RWPE2 (cell line): ENCODE results near the gene PEPD.
A peak's percentile ranks its signal among the peaks of the same experiment; 100 is the strongest.

Source experiments
- ATAC-seq: fragments of 200-7000 bp; cut with Tn5 transposase; 3 replicates; pipeline ENCODE4 v1.9.1; 2021; ENCODE audit warnings: low read depth
- DNase-seq: peaks from one replicate; pipeline ENCODE4 v3.0.0-alpha.2; 2020; ENCODE audit warnings: low spot score
- H3K27ac ChIP-seq: fragments of 450-650 bp; 2 replicates; pipeline ENCODE4 v1.5.1; 2017; ENCODE audit warnings: mild to moderate bottlenecking; ENCODE audit not compliant: poor library complexity, severe bottlenecking
- H3K27me3 ChIP-seq: fragments of 250-450 bp; sonication (Bioruptor Pico); 2 replicates; pipeline ENCODE4 v1.5.1; 2021; ENCODE audit warnings: mild to moderate bottlenecking, moderate library complexity; ENCODE audit not compliant: insufficient read depth, poor library complexity, severe bottlenecking
- H3K36me3 ChIP-seq: fragments of 250-450 bp; sonication (Bioruptor Pico); 2 replicates; pipeline ENCODE4 v1.5.1; 2020; ENCODE audit warnings: low read depth, mild to moderate bottlenecking, moderate library complexity
- H3K4me1 ChIP-seq: fragments of 250-450 bp; sonication (Bioruptor Pico); 2 replicates; pipeline ENCODE4 v1.5.1; 2021; ENCODE audit warnings: mild to moderate bottlenecking, moderate library complexity; ENCODE audit not compliant: insufficient read depth, poor library complexity, severe bottlenecking
- H3K4me3 ChIP-seq: fragments of 250-450 bp; sonication (Bioruptor Pico); 2 replicates; pipeline ENCODE4 v1.5.1; 2021; ENCODE audit warnings: mild to moderate bottlenecking, moderate library complexity; ENCODE audit not compliant: severe bottlenecking
- H3K9me3 ChIP-seq: fragments of 250-450 bp; sonication (Bioruptor Pico); 2 replicates; pipeline ENCODE4 v1.5.1; 2021; ENCODE audit warnings: mild to moderate bottlenecking, moderate library complexity; ENCODE audit not compliant: severe bottlenecking
- TF ChIP-seq, protein P1 (sequence below): fragments of 450-650 bp; IDR thresholded peaks from one replicate; pipeline ENCODE4 v1.5.1; 2017; ENCODE audit warnings: mild to moderate bottlenecking, moderate library complexity; ENCODE audit not compliant: poor library complexity, severe bottlenecking

Gene PEPD

GRCh38 chr19:33432015-33432414 is 89.6 kb downstream of the PEPD start:
- Histone ChIP-seq H3K27ac (no peak overlapping the region), H3K4me3 (no peak overlapping the region), H3K27me3 (no peaks in the 10 kb centered on the region), H3K4me1 (no peaks in the 10 kb centered on the region), H3K9me3 (no peaks in the 10 kb centered on the region), H3K36me3 (no peaks in the 10 kb centered on the region)
- TF ChIP-seq, protein P1, sequence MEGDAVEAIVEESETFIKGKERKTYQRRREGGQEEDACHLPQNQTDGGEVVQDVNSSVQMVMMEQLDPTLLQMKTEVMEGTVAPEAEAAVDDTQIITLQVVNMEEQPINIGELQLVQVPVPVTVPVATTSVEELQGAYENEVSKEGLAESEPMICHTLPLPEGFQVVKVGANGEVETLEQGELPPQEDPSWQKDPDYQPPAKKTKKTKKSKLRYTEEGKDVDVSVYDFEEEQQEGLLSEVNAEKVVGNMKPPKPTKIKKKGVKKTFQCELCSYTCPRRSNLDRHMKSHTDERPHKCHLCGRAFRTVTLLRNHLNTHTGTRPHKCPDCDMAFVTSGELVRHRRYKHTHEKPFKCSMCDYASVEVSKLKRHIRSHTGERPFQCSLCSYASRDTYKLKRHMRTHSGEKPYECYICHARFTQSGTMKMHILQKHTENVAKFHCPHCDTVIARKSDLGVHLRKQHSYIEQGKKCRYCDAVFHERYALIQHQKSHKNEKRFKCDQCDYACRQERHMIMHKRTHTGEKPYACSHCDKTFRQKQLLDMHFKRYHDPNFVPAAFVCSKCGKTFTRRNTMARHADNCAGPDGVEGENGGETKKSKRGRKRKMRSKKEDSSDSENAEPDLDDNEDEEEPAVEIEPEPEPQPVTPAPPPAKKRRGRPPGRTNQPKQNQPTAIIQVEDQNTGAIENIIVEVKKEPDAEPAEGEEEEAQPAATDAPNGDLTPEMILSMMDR, result no peak
- DNase-seq (no peak), ATAC-seq (no peak)

- no peak overlapping the region for H3K4me3 ChIP-seq
- ATAC-seq, result peak; percentile 89
- no peaks in the 10 kb centered on the region for H3K27me3 ChIP-seq
- H3K9me3 ChIP-seq, result no peaks in the 10 kb centered on the region
- H3K27ac ChIP-seq, result no peak overlapping the region
- H3K4me1 ChIP-seq, result no peaks in the 10 kb centered on the region
- TF ChIP-seq, protein P1, result peak; percentile 89
- H3K36me3 ChIP-seq, result no peaks in the 10 kb centered on the region
- DNase-seq, result peak; percentile 42
These were observed 90.8 kb downstream of the PEPD start for GRCh38 chr19:33430674-33431277.

DNA sequence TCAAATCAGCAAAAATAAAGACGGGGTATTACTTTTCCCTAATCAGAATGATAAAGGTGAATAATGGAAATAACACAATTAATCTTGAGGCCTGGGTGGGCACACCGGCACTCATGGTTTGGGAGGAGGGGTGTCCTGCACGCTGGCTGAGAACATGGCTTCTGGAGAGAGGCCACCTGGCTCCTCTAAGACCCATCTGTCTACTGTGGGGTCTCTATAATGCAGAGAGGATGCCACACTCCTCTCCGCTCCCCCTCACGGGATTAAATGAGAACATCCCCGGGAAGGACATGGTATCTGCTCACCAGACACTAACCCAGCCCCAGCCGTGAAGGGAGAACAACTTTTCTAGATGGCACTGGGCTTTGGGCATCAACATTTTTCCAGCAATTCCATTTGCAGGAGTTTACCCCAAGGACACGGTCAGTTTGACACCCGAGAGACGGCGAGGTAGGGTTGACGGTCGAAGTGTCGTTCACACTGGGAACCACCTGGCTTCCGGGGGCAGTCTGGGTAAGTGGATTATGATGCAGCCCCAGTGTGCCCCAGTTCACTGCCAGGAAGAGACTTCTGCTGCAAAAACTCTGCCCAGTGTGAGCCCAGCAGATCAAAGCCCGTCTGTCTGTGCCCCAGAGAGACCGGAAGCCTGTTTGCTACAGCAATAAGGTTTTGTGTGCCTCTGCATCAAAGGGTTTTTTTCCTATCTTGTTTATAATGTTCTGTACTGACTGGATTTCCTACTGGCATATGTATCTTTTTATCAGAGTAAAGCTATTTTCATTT is 91.5 kb downstream of the PEPD start:
- Histone ChIP-seq H3K9me3 (no peaks in the 10 kb centered on the region), H3K4me3 (no peak overlapping the region), H3K27ac (no peak overlapping the region), H3K4me1 (no peaks in the 10 kb centered on the region), H3K27me3 (no peaks in the 10 kb centered on the region), H3K36me3 (no peaks in the 10 kb centered on the region)
- ATAC-seq (no peak), DNase-seq (peak; percentile 29)
- TF ChIP-seq, protein P1, result no peak

GRCh38 chr19:33428627-33429125 is 92.9 kb downstream of the PEPD start:
- no peak overlapping the region for H3K27ac ChIP-seq
- TF ChIP-seq, protein P1, result no peak
- no peaks in the 10 kb centered on the region for H3K36me3 ChIP-seq
- DNase-seq, result no peak
- no peaks in the 10 kb centered on the region for H3K9me3 ChIP-seq
- no peak for ATAC-seq
- H3K4me1 ChIP-seq, result no peaks in the 10 kb centered on the region
- H3K4me3 ChIP-seq, result no peak overlapping the region
- no peaks in the 10 kb centered on the region for H3K27me3 ChIP-seq
